ENCODE results near the gene KLHL22.
"Not testable (repeated sequence)": the region's sequence is repeated elsewhere in the genome, so short reads cannot be mapped to it uniquely, and the experiment has no call there.

KLHL22 gene

DNA sequence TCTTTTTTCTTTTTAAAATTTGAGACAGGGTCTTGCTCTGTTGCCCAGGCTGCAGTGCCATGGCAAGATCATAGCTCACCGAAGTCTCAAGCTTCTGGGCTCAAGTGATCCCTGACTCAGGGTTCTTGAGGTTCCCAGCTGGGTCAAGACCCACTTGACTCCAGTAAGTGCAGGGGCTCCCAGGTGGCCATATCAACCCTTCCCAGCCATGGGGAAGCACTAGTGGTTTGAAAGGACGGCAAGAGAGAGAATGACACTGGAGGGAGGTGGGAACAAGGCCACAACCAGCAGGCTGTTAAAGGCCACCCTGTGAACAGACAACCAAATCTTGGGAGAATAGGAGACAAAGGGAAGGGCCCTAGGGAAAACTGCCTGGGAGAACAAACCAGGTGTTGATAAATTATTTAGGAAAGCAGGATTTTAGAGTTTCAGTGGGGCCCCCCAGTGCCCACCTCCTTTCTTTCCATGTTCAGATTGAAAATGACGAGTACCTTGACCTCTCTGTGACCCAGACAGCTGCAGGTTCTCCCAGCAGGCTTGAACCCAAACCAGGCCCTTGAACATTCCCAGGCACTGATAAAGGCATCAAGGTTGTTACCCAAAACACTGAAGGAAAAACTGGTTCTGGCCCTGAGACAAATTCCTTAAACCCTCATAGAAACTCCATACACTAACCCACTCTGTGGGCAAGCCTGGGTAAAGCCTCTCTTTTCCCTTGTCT lies 28.8 kb downstream of the KLHL22 start:
- no peak for DNase-seq

DNA sequence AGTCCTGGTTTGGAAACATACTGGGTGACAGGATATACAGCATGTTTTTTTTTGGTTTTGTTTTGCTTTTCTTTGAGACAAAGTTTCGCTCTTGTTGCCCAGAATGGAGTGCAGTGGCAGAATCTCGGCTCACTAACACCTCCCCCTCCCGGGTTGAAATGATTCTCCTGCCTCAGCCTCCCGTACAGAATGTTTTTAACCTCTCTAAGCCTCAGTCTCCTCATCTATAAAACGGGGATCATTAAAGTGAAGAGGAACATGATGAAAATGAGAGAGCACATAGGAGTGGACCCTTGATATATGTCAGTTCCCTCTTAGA lies 29.9 kb downstream of the KLHL22 start:
- DNase-seq, result no peak

GRCh38 chr22:20464912-20465758 lies 30.5 kb downstream of the KLHL22 start:
- no peak for DNase-seq

DNA sequence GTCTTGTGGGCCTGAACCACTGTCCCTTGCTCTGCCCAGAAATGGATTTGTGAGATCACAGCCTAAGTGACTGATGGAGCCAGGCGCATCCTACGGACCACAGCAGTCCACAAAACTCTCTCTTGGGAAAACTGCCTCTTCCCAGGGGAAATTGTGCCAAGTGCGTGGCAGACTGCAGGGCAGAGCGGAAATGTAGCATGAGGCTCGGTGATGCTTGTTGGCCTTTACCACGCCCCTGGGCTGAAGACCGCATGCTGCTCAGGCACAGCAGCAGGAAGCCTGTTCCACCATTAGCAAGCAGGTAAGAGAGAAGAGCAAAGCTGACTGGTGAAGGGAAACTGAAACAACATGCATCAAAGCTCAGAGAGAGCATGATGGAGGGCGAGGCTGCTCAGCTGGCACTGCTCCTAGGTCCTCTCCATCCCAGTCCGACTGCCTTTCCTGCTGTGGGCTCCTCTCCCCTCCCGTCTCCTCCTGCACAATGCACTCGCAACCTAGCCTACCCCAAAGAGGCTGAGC lies 31.4 kb downstream of the KLHL22 start:
- DNase-seq, result peak; percentile 62

DNA sequence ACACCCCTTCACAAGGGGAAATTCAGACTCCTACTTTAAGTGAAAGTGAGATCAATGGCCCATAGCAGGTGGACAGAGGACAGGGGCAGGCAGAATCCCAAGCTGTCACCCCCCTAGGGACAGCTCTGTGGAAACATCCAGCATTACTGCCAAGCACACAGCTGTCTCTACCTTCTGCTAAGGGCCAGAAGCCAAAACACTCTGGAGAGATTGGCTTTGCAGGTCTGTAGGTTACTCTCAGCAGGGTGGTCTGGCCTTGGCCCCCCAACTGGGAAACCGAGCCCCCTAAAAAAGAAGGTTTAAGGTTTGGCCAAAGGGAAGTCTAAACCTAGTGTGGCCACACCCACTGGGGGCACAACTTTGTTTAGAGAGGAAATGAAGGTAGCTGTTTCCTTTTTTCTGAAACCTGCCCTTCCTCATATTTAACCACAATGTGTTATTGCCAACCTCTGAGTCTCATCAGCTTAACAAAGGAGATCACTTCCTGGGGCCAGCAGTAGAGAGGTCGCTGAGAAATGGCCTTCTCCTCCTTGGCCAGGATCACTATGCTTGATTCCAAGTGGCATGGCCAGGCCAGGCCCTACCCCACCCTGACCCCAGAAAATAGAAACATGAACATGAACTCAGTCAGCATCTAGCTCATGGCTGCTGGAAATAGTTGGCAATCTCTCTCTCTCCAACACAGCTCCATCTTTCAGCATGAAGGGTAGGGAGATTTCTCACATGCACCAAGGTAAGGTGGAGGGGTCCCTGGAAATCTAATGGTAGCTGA lies 32.1 kb downstream of the KLHL22 start:
- peak; percentile 55 for DNase-seq

- no peak for DNase-seq
Measured at GRCh38 chr22:20459862-20460261, 35.7 kb downstream of the KLHL22 start.

- no peak for DNase-seq
Measured at GRCh38 chr22:20459152-20459542, 36.4 kb downstream of the KLHL22 start.

DNA sequence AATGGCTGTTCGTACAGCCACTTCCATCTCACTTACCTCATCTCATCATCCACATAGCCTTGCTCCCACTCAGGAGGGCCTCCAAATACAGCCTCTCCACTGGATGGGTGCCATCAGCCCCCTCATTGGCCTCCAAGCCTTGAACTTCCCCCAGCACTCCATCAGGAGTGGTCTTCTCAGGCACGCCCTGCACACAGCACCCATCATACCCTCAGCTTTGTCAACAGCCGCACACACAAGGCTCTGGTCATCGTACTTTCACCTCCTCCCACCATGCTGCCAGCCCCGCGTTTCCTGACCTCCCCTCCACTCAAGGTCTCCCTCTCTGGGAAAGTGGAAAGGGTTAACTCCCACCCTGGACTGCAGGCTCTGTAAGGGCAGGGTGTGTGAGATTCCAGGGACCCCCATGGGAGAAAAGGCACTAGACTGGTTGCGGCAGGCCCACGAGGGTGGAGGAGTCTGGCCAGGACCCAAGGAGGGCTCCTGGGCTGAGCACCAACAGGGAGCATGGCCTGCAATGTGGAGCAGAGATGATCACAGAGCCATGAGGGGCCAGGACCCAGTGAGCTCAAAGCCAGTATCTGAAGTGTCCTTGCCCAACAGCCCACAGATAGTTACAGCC lies 37.0 kb downstream of the KLHL22 start:
- no peak for DNase-seq

DNA sequence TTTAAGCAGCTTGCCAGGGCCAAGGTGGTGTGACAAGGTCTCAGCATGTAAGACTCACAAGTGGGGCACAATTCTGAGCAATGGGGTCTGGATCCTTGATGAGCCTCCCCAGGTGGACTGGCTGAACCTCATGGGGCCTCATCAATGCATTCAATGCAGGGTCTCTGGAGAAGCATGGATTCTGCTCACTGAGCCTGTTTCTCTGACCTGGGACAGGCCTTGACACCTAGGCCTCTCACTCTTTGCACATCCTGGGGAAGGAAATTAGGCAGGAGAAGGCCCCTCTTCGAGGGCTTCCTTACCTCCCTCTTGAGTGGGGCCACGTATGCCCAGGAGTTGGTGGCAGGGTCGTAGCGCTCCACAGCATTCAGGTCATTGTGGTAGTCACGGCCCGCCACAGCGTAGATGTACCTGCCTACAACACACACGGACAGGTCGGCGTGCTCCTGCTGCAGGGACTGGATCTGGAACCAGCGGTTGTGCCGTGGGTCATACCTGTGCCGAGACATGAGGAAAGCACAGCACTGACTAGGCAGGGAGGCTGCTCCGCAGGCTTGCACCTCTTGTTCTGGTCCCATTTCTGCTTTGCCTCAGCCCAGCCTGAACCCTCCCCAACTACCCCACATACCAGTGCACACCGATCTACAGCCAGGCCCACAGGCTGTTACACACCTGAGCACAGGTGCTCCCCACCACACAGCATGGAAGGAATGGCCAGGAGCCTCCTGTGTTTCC lies 37.9 kb downstream of the KLHL22 start:
- DNase-seq, result no peak

GRCh38 chr22:20456722-20457076 lies 38.9 kb downstream of the KLHL22 start:
- DNase-seq, result no peak

- DNase-seq, result peak; percentile 71
Measured at GRCh38 chr22:20456064-20456721, 39.4 kb downstream of the KLHL22 start.

DNA sequence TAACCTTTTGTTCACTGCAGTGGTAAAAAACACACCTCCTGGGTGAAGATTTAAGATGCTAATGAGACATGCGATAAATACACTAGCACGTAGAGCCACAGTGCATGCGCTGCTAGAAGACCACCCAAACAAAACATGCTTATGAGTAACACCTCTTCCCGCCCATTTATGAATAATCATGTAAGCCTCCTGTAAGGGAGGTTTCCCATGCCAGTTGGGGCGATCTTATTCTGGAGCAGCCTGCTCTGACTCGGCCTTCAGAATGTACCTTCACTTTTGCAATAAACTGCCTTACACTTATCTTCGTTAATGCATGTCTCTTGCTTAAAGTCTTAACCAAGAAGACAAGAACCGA lies 39.9 kb downstream of the KLHL22 start:
- DNase-seq, result no peak

DNA sequence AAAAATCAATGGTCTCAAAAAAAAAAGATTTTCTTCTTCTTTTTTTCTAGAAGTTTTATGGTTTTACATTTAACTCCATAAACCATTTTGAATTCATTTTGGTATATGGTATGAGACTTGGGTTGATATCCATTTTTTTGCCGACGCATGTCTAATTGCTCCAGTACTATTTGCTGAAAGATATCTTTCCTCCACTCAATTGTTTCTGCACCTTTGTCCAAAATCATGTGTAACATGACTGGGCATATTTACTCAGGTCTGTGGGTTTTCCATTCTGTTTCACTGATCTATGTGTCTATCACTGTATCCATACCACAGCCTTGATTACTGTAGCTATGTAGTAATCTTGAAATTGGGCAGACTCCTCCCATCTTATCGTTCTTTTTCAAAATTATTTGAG lies 42.4 kb downstream of the KLHL22 start:
- DNase-seq, result no peak

- no peak for DNase-seq
Measured at GRCh38 chr22:20451920-20452319, 43.7 kb downstream of the KLHL22 start.

DNA sequence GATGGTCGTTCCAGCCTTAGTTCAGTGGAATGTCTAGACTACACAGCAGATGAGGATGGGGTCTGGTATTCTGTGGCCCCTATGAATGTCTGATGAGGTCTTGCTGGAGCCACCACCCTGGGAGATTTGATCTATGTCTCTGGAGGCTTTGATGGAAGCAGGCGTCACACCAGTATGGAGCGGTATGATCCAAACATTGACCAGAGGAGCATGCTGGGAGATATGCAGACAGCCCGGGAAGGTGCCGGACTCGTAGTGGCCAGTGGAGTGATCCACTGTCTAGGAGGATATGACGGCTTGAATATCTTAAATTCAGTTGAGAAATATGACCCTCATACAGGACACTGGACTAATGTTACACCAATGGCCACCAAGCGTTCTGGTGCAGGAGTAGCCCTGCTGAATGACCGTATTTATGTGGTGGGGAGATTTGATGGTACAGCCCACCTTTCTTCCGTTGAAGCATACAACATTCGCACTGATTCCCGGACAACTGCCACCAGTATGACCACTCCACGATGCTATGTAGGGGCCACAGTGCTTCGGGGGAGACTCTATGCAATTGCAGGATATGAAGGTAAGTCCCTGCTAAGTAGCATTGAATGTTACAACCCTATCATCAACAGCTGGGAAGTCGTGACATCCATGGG lies 44.3 kb downstream of the KLHL22 start:
- not testable (repeated sequence) for DNase-seq

DNA sequence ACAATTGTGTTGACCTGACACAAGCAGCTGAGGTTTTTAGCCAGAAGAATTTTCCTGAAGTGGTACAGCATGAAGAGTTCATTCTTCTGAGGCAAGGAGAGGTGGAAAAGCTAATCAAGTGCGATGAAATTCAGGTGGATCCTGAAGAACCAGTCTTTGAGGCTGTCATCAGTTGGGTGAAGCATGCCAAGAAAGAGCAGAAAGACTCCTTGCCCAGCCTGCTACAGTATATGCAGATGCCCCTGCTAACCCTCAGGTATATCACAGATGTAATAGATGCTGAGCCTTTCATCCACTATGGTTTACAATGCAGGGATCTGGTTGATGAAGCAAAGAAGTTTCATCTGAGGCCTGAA lies 45.1 kb downstream of the KLHL22 start:
- no peak for DNase-seq

GRCh38 chr22:20449819-20450550 lies 45.6 kb downstream of the KLHL22 start:
- DNase-seq, result no peak

DNA sequence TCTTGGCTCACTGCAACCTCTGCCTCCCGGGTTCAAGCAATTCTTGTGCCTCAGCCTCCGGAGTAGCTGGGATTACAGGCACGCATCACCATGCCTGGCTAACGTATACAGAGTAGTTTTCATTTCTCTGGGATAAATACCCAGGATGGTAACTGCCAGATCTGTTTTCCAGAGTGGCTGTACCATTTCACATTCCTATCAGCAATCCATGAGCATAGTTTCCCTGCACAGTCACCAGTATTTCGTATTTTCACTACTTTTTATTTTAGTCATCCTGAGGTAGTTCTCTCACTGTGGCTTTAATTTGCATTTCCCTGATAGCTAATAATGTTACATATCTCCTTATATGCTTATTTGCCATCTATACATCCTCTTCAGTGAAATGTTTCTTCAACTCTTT lies 47.0 kb downstream of the KLHL22 start:
- DNase-seq, result no peak

DNA sequence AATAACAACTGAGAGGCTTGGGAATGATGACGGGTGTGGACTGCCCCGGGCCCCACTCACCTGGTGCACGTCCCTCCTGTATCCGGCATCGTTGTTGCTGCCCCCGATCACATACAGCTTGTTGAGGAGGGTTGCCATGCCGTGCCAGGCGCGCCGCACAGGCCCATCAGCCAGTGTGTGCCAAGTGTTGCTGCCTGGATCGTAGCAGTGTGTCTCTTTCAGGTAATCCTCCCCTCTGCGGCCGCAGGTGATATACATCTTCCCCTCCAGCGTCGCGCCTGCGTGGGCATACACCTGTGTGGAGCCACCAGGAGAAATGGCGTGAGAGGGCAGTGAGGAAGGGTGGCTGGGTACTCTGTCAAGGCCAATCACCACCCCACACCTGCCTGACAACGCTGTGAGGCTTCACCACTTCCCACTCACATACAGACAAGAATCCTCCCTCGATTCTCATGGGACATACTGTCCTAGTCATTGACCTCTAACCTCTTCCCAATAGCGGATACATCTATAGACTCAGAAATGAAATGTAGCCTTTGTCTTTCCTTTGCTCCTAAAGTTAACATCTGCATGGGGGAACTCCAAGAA lies 49.1 kb downstream of the KLHL22 start:
- no peak for DNase-seq

DNA sequence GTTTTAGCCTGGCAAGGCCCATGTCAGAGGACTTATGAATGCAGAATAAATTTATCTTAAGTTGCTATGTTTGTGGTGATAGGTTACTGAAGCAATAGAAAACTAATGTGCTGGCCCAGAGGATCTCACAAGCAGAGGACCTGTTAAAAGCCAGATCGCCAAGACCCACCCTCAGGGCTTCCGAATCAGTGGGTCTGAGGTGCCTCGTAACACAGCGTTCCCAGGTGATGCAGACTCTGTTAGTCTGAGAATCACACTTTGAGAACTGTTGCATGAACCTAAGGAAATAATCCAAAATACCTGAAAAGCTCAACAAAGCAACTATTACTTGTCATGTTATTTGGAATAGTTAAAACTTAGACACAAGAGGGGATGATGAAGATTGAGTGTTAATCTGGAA lies 51.3 kb downstream of the KLHL22 start:
- DNase-seq, result no peak

Measured in activated gamma-delta T cell treated with Interleukin-2 at 50 U/mL for 16 hours (primary cell).